Nephron (organoid): Measurements from ENCODE around the gene NTRK3.

Experiments
- H3K27ac Mint-ChIP-seq, 3 experiments: 2 replicates each; pipeline ENCODE4 v1.8.0; 2020; ENCODE audit warnings: mixed read lengths in 3 of 3, mild to moderate bottlenecking in 2 of 3, moderate library complexity in 1 of 3
- H3K27me3 Mint-ChIP-seq: 2 replicates; pipeline ENCODE4 v1.8.0; 2021; ENCODE audit warnings: low read depth, mild to moderate bottlenecking, moderate library complexity, mixed read lengths
- H3K36me3 Mint-ChIP-seq: 2 replicates; pipeline ENCODE4 v1.8.0; 2020; ENCODE audit warnings: low read depth, mixed read lengths
- H3K4me1 Mint-ChIP-seq: 2 replicates; pipeline ENCODE4 v1.8.0; 2020; ENCODE audit warnings: mixed read lengths
- H3K4me3 Mint-ChIP-seq, 3 experiments: 2 replicates each; pipeline ENCODE4 v1.8.0; 2020; ENCODE audit warnings: mild to moderate bottlenecking in 3 of 3, mixed read lengths in 3 of 3, moderate library complexity in 2 of 3
- H3K9me3 Mint-ChIP-seq: 2 replicates; pipeline ENCODE4 v1.8.0; 2020; ENCODE audit warnings: mixed read lengths
- CTCF ChIP-seq, 3 experiments: fragments of 200-600 bp; sonication (generic); IDR thresholded peaks; one replicate each; pipeline ENCODE4 v1.5.0; 2021; ENCODE audit warnings: antibody characterized with exemption in 3 of 3; ENCODE audit not compliant: unreplicated experiment in 3 of 3

Gene NTRK3

GRCh38 chr15:88231909-88232644 lies 24.5 kb downstream of the NTRK3 start:
- peak overlapping the region in 1 of 3 experiments; percentile 78 for H3K27ac Mint-ChIP-seq
- TF ChIP-seq CTCF (IDR thresholded peaks at IDR 0.05; ENCODE audit: unreplicated experiment in 3 of 3): no peak
- H3K4me1 Mint-ChIP-seq: no peaks in the 10 kb centered on the region
- peaks cover 3% of the 10 kb centered on the region for H3K9me3 Mint-ChIP-seq
- H3K27me3 Mint-ChIP-seq: peaks cover 33% of the 10 kb centered on the region
- no peak overlapping the region for H3K4me3 Mint-ChIP-seq
- H3K36me3 Mint-ChIP-seq: no peaks in the 10 kb centered on the region

GRCh38 chr15:88230823-88231222 lies 25.7 kb downstream of the NTRK3 start:
- no peaks in the 10 kb centered on the region for H3K4me1 Mint-ChIP-seq
- peaks cover 33% of the 10 kb centered on the region for H3K27me3 Mint-ChIP-seq
- H3K9me3 Mint-ChIP-seq: no peaks in the 10 kb centered on the region
- no peak overlapping the region for H3K4me3 Mint-ChIP-seq
- H3K27ac Mint-ChIP-seq: no peak overlapping the region
- H3K36me3 Mint-ChIP-seq: no peaks in the 10 kb centered on the region
- no peak for TF ChIP-seq CTCF (IDR thresholded peaks at IDR 0.05; ENCODE audit: unreplicated experiment in 3 of 3)

- no peak overlapping the region for H3K27ac Mint-ChIP-seq
- H3K9me3 Mint-ChIP-seq: no peaks in the 10 kb centered on the region
- H3K36me3 Mint-ChIP-seq: no peaks in the 10 kb centered on the region
- no peaks in the 10 kb centered on the region for H3K4me1 Mint-ChIP-seq
- TF ChIP-seq CTCF (IDR thresholded peaks at IDR 0.05; ENCODE audit: unreplicated experiment in 3 of 3): no peak
- no peak overlapping the region for H3K4me3 Mint-ChIP-seq
- peaks cover 25% of the 10 kb centered on the region for H3K27me3 Mint-ChIP-seq
Measured at GRCh38 chr15:88225461-88225860, 31.1 kb downstream of the NTRK3 start.

GRCh38 chr15:88223084-88223483 lies 33.5 kb downstream of the NTRK3 start:
- Mint-ChIP-seq H3K4me3 (no peak overlapping the region), H3K36me3 (no peaks in the 10 kb centered on the region), H3K4me1 (no peaks in the 10 kb centered on the region), H3K27ac (no peak overlapping the region), H3K9me3 (peaks cover 3% of the 10 kb centered on the region), H3K27me3 (peaks cover 28% of the 10 kb centered on the region)
- no peak for TF ChIP-seq CTCF (IDR thresholded peaks at IDR 0.05; ENCODE audit: unreplicated experiment in 3 of 3)

GRCh38 chr15:88221836-88222235 lies 34.7 kb downstream of the NTRK3 start:
- H3K4me3 Mint-ChIP-seq: no peak overlapping the region
- no peaks in the 10 kb centered on the region for H3K36me3 Mint-ChIP-seq
- H3K27me3 Mint-ChIP-seq: peaks cover 19% of the 10 kb centered on the region
- no peak for TF ChIP-seq CTCF (IDR thresholded peaks at IDR 0.05; ENCODE audit: unreplicated experiment in 3 of 3)
- no peaks in the 10 kb centered on the region for H3K4me1 Mint-ChIP-seq
- H3K27ac Mint-ChIP-seq: no peak overlapping the region
- H3K9me3 Mint-ChIP-seq: peaks cover 4% of the 10 kb centered on the region
